Mesodermal cell (in vitro differentiated cells): ENCODE measurements around the gene AVPR1B.

ENCODE experiments used
- H3K27ac ChIP-seq: 2 replicates; pipeline ENCODE4 v1.7.0; 2013; ENCODE audit warnings: mild to moderate bottlenecking, low read depth, low read length, moderate library complexity; ENCODE audit not compliant: severe bottlenecking
- H3K36me3 ChIP-seq: 2 replicates; pipeline ENCODE4 v1.7.1; 2013; ENCODE audit warnings: mild to moderate bottlenecking, low read length, moderate library complexity; ENCODE audit not compliant: control insufficient read depth, insufficient read depth
- H3K4me1 ChIP-seq: one replicate; pipeline ENCODE4 v1.7.1; 2013; ENCODE audit warnings: mild to moderate bottlenecking, low read length; ENCODE audit not compliant: insufficient read depth, control insufficient read depth, poor library complexity, severe bottlenecking
- H3K4me3 ChIP-seq: 2 replicates; pipeline ENCODE4 v1.7.0; 2013; ENCODE audit warnings: low read length, control low read depth, mild to moderate bottlenecking; ENCODE audit not compliant: insufficient read depth, poor library complexity, severe bottlenecking; ENCODE audit errors: extremely low read depth
- H3K9me3 ChIP-seq: 2 replicates; pipeline ENCODE4 v1.7.1; 2013; ENCODE audit warnings: mild to moderate bottlenecking, low read length, moderate library complexity; ENCODE audit not compliant: control insufficient read depth
- WGBS, 2 experiments: methylation state at CpG; one replicate each; pipeline ENCODE4 v1.1.5; 2013; ENCODE audit warnings: missing lambda C conversion rate in 2 of 2; ENCODE audit not compliant: insufficient coverage in 2 of 2; 5-methylcytosine and 5-hydroxymethylcytosine counted together

The AVPR1B gene

DNA sequence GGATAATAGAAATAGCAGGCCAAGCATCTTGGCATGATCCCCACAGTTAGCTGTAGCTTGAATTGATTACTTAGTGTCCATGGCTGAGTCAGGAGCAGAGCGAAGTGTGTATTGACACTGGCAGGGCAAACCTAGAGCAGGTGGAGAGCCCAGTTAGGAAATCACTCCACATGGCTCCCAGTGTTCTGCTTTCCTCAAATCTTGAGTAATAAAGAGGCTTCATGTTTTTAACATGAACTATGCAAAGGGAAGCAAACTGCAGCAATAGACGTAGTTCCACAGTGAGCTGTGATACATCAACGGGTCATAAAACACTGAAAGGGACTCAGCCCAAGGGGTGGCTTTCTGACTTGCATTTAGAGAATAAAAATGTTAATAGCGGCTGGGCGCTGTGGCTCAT lies 35.3 kb downstream of the AVPR1B start:
- H3K36me3 ChIP-seq = no peaks in the 10 kb centered on the region
- no peaks in the 10 kb centered on the region for H3K9me3 ChIP-seq
- WGBS, 2 experiments = 93 to 94% methylated on average over 3 to 5 of the region's 5 CpGs
- H3K4me3 ChIP-seq = no peak overlapping the region
- H3K27ac ChIP-seq = no peak overlapping the region
- H3K4me1 ChIP-seq = no peaks in the 10 kb centered on the region

DNA sequence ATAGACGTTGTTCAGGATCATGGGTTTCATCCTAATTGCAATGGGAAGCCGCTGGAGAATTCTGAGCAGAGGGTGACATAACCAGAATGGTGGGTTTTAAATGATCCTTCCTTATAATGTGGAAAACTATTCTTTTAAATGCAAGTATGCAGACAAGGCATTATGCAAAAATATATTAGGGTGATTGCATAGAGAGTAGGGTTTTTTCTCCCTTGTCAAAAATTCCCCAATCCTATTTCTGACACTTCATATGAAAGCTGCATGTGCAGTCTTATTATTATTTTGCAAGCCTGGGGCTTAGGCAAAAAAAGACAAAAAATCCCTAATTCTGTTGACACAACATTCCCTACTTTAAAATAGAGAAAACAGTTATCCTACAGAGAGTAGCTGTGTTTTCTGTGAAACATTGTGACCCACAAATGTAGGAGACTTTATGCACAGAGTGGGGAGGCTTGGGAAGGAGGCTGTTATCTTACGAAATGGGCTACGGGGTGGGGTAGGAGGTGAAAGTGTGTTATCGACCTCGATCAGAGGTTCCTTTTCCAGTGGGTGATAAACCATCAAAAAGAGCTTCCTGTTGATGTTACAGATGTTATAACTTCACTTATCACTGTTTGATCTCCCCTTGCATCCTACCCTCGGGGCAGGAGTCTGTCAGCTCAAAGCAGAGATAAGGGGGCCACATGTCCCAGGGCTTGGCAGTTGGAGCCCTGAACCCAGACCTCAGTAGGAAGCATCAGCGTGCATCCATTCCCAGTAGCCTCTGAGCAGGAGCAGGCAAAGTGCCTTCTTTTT lies 37.0 kb downstream of the AVPR1B start:
- Histone ChIP-seq H3K36me3 (no peaks in the 10 kb centered on the region), H3K4me3 (no peak overlapping the region), H3K4me1 (no peaks in the 10 kb centered on the region), H3K27ac (no peak overlapping the region), H3K9me3 (no peaks in the 10 kb centered on the region)
- WGBS, 2 experiments = 64 to 73% methylated on average over 3 to 6 of the region's 8 CpGs

DNA sequence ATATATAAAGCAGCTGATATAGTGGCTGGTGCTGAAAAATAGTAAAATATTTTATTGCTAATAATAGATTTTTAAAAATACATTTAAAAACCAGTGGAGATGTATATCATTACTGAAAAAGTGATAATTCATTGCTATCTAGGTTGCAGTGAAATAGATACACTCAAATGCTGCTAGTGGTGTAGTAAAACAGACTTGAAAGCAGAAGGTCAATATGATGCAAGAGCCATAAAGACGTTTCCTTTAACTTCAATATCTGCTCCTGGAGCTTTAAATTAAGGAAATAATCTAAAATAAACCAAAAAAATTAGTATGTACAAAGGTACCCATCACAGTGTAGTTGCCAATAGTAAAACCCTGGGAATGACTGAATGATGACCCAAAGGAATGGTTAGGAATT lies 38.1 kb downstream of the AVPR1B start:
- Histone ChIP-seq H3K4me1 (no peaks in the 10 kb centered on the region), H3K36me3 (no peaks in the 10 kb centered on the region), H3K4me3 (no peak overlapping the region), H3K9me3 (no peaks in the 10 kb centered on the region), H3K27ac (no peak overlapping the region)
- WGBS, 2 experiments = 100% methylated on average over 1 of the region's 1 CpG; no CpG with 5 or more reads in 1 of the 2 experiments

DNA sequence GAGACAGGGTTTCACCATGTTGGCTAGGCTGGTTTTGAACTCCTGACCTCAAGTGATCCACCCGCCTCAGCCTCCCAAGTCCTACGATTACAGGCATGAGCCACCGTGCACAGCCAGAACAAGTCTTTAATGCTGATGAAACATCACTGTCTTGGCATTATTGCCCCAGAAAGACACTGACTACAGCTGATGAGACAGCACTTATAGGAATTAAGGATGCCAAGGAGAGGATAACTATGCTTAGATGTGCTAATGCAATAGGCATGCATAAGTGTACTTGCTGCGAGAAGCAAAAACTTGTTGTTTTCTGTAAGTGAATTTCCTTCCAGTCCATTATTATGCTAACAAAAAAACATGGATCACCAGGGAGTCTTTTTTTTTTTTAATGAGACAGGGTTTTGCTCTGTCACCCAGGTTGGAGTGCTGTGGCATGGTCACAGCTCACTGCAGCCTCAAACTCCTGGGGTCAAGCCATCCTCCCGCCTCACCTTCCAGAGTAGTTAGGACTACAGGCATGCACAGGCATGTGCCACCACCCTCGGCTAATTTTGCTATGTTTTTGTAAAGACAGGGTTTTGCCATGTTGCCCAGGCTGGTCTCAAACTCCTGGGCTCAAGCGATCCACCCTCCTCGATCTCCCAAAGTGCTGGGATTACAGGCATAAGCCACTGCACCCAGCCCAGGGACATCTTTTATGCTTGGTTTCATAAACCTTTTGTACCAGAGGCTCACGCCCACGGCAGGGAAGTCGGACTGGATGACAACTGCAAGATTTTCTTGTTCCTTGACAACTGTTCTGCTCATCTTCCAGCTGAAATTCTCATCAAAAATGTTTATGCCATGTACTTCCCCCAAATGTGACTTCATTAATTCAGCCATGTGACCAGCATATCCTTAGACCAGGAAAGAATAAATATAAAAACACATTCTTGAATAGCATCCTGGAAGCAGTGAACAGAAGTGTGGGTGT lies 41.1 kb downstream of the AVPR1B start:
- no peak overlapping the region for H3K27ac ChIP-seq
- no peaks in the 10 kb centered on the region for H3K4me1 ChIP-seq
- H3K9me3 ChIP-seq = no peaks in the 10 kb centered on the region
- H3K4me3 ChIP-seq = no peak overlapping the region
- H3K36me3 ChIP-seq = no peaks in the 10 kb centered on the region
- 73 to 77% methylated on average over 10 of the region's 11 CpGs for WGBS, 2 experiments

DNA sequence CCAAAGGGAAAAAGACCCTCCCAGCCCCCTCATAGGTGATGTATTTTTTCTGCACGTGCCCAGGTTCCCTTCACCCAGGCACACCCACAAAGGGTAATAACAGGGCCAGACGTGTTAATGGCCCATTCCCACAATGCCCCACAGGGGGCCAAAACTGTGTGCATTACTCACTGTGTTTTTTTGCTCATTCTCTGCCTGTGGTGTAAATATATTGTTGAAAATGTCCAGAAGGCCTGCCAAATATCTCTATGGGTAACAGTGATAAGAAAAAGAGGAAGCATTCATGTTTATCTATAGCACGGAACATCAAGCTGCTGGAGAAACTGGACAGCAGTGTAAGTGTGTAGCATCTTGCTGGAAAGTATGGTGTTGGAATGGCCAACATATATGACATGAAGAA lies 42.3 kb downstream of the AVPR1B start:
- 61 to 75% methylated on average over 2 to 3 of the region's 3 CpGs for WGBS, 2 experiments
- Histone ChIP-seq H3K9me3 (no peaks in the 10 kb centered on the region), H3K36me3 (no peaks in the 10 kb centered on the region), H3K27ac (no peak overlapping the region), H3K4me3 (no peak overlapping the region), H3K4me1 (no peaks in the 10 kb centered on the region)

DNA sequence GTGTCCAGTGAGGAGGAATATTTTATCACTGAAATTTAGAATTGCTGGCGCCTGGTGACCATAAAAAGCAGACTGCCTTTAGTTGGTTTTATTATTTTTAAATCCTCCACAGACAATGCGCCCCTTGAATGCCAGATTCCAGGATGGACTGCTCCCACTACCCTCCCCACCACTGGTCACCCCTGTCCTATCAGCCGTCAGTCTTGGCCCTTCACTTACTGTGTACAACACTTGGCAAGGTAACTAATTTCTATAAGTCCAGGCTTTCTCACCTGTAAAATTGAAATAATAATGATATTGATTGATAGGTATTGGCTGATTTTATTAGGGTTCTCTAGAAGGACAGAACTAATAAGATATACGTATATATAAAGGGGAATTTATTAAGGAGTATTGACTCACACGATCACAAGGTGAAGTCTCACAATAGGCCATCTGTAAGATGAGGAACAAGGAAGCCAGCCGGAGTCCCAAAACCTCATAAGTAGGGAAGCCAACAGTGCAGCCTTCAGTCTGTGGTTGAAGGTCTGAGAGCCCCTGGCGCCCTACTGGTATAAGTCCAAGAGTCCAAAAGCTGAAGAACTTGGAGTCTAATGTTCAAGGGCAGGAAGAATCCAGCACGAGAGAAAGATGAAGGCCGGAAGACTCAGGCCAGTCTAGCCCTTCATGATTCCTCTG lies 46.4 kb downstream of the AVPR1B start:
- WGBS, 2 experiments = 92 to 96% methylated on average over 6 to 8 of the region's 9 CpGs
- H3K36me3 ChIP-seq = no peaks in the 10 kb centered on the region
- no peaks in the 10 kb centered on the region for H3K9me3 ChIP-seq
- H3K4me1 ChIP-seq = no peaks in the 10 kb centered on the region
- no peak overlapping the region for H3K27ac ChIP-seq
- no peak overlapping the region for H3K4me3 ChIP-seq

DNA sequence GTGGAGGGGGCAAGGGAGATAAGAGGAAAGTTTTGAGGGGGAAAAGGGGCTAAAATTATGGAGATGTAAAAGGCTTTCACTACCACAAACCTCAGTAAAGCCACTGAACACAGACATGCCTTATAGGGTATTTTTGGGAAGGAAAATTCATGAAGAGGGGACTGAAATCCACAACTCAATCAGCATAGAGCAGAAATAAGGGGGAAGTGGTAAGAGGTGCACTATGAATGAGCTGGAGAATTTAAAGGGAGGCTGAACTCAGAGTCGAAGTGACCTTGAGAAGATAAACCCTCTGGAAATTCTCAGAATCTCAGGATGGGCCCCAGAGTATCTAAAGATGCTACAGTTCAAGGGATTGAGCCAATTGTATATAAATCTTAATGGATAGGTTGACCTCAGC lies 48.9 kb downstream of the AVPR1B start:
- Histone ChIP-seq H3K36me3 (no peaks in the 10 kb centered on the region), H3K27ac (no peak overlapping the region)
- 100% methylated on average over 1 of the region's 1 CpG; no CpG with 5 or more reads in 1 of the 2 experiments for WGBS, 2 experiments

DNA sequence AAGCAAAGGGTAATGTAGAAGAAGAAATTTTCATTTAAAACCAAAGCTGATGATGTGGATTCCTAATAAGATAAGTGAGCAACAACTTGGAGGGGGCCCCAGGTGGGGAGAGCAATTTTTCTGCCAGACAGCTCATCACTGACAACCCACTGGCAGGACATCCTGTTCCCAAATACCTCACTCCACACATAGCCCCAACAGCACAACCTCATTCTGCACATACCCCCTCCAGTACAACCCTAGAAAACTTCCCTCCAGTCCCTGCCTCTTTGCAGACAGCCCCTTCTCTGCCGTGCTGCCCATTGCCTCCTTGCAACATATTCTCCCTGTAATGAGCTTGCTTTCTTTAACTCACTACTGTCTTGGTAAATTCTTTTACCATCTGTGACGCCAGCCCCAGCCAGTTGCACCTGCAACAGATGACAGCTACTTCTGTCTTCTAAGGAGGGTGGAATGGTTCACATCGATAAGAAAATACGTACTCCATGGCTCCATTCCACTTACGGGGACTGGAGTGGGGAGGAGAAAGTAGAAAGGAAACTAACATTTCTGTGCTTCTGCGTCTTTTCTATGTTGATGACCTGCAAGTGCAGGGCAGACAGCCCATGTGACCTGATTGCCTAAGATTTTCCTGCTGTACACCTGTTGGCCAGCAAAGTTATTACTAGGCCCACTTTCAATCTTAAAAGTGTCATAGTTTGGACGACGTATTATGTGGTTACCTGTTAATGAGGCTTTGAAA lies 49.5 kb downstream of the AVPR1B start:
- Histone ChIP-seq H3K9me3 (no peaks in the 10 kb centered on the region), H3K4me1 (no peaks in the 10 kb centered on the region), H3K27ac (no peak overlapping the region), H3K4me3 (no peak overlapping the region), H3K36me3 (no peaks in the 10 kb centered on the region)
- 94 to 96% methylated on average over 5 of the region's 8 CpGs for WGBS, 2 experiments

More for the DNA sequence above, 48.9 kb downstream of the AVPR1B start:
- Histone ChIP-seq H3K4me1 (no peaks in the 10 kb centered on the region), H3K4me3 (no peak overlapping the region), H3K9me3 (no peaks in the 10 kb centered on the region)

DNA sequence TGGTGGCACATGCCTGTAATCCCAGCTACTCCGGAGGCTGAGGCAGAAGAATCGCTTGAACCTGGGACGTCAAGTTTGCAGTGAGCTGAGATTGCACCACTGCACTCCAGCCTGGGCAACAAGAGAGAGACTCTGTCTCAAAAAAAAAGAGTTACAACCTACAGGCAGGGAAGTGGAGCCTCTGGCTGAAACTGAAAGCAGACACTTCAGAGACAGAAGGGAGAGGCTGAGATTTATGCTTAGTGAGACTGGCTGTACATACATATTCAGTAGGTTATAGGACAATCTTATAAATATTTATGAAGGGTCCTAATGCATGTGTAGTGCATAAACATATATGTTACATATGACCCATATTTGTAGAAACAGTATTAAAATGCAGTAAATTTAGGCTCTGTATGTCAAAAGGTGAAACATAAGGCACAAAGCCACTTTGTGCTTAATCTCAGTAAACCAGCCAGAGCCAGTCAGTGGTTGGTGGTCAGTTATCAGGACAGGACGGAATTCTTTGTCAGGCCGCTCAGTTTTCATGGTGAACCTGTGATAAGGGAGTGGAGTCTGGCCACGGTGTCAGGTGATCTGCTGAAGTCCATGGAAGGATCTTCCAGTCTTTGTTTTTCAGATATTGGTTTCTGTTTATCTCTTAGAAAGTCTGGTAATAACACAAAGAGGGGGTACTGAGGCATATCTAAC lies 50.6 kb downstream of the AVPR1B start:
- Histone ChIP-seq H3K4me1 (no peaks in the 10 kb centered on the region), H3K4me3 (no peak overlapping the region), H3K9me3 (no peaks in the 10 kb centered on the region), H3K36me3 (no peaks in the 10 kb centered on the region), H3K27ac (no peak overlapping the region)
- WGBS, 2 experiments = 91 to 92% methylated on average over 4 of the region's 6 CpGs
